K562 (cell line): ENCODE results near the gene WASL. TPM values are rescaled to one million over a fixed set of nuclear protein-coding genes. Genes with fewer than 3 reads are reported as not detected.

Experiments used
- ATAC-seq: fragments of 200-7000 bp; cut with Tn5 transposase; 3 replicates; pipeline ENCODE4 v1.9.1; 2020; ENCODE audit warnings: moderate library complexity
- BruUV-seq: library from RNA; stranded (reverse); fragments of 400-500 nt; replicated peaks from 2 replicates; lab custom pipeline; 2021; lab: Mats Ljungman, UMichigan
- CTCF ChIA-PET: fragments of 300-600 bp; formaldehyde crosslinking; extraction: SDS; loops from one replicate; lab custom pipeline; 2021; ENCODE audit warnings: low intra/inter-chr PET ratio; lab: Yijun Ruan, JAX
- POLR2A ChIA-PET: fragments of 300-600, 350-650 bp; sonication (Branson Sonifier 250); formaldehyde crosslinking; extraction: SDS; loops from one replicate; lab custom pipeline; 2021; ENCODE audit warnings: antibody characterized with exemption, inconsistent platforms; lab: Yijun Ruan, JAX
- DNase-seq, 4 experiments: peaks; one replicate each; pipeline versions ENCODE4 v3.0.0 to v3.0.0-alpha.2; 2011 to 2018; ENCODE audit warnings: low spot score in 3 of 4, mixed read lengths in 3 of 4; ENCODE audit errors: extremely low read depth in 1 of 4
- FAIRE-seq: peaks from 2 replicates; lab custom pipeline; 2011; peaks lifted over from hg19 to GRCh38; lab: Jason Lieb, UNC
- H2AFZ ChIP-seq: 2 replicates; pipeline ENCODE4 v1.6.0; 2011; ENCODE audit warnings: low read depth, low read length, control low read depth, inconsistent platforms
- H3K27ac ChIP-seq: fragments of 200-600 bp; 3 replicates; pipeline ENCODE4 v1.8.0; 2011; ENCODE audit warnings: low read depth, mild to moderate bottlenecking, control low read depth, inconsistent platforms, low read length, moderate library complexity, mixed read lengths; ENCODE audit errors: extremely low read depth
- H3K27me3 ChIP-seq, 2 experiments: fragments of 300-600 bp in 1 of 2; 2 replicates in 1 of 2; 3 replicates in 1 of 2; pipeline versions ENCODE4 v1.6.0 to v1.8.0; 2011; ENCODE audit warnings: inconsistent platforms in 2 of 2, low read length in 2 of 2, mild to moderate bottlenecking in 1 of 2, mixed read lengths in 1 of 2, moderate library complexity in 1 of 2; ENCODE audit not compliant: control insufficient read depth in 2 of 2, insufficient read depth in 2 of 2
- H3K36me3 ChIP-seq: fragments of 300-600 bp; 3 replicates; pipeline ENCODE4 v1.8.0; 2011; ENCODE audit warnings: mild to moderate bottlenecking, low read length, inconsistent platforms; ENCODE audit not compliant: control insufficient read depth, insufficient read depth
- H3K4me1 ChIP-seq, 2 experiments: fragments of 200-600 bp in 1 of 2; replicated peaks in 1 of 2; 2 replicates in 1 of 2; 3 replicates in 1 of 2; pipeline versions ENCODE4 v1.5.1 to v1.8.0; 2011; ENCODE audit warnings: inconsistent platforms in 2 of 2, low read length in 2 of 2, mild to moderate bottlenecking in 1 of 2, mixed read lengths in 1 of 2, moderate library complexity in 1 of 2; ENCODE audit not compliant: control insufficient read depth in 2 of 2, insufficient read depth in 2 of 2
- H3K4me2 ChIP-seq: 2 replicates; pipeline ENCODE4 v1.6.1; 2011; ENCODE audit warnings: low read length, control low read depth, inconsistent platforms, mixed read lengths; ENCODE audit not compliant: insufficient read depth
- H3K4me3 ChIP-seq: fragments of 200-600 bp; sonication (generic), shearing (Covaris generic); 2 replicates; pipeline ENCODE4 v1.5.1; 2016; ENCODE audit warnings: control low read depth, inconsistent platforms
- H3K79me2 ChIP-seq: fragments of 200-600 bp; 3 replicates; pipeline ENCODE4 v1.8.0; 2011; ENCODE audit warnings: low read length, inconsistent platforms; ENCODE audit not compliant: control insufficient read depth, insufficient read depth
- H3K9ac ChIP-seq, 2 experiments: 2 replicates each; pipeline versions ENCODE4 v1.6.0 to v1.6.1; 2011; ENCODE audit warnings: low read depth in 2 of 2, low read length in 2 of 2, control low read depth in 1 of 2, inconsistent platforms in 1 of 2, mild to moderate bottlenecking in 1 of 2, mixed read lengths in 1 of 2; ENCODE audit not compliant: insufficient read depth in 1 of 2
- H3K9me1 ChIP-seq: one replicate; pipeline ENCODE4 v1.6.0; 2011; ENCODE audit warnings: inconsistent platforms, mild to moderate bottlenecking, low read length, moderate library complexity; ENCODE audit not compliant: control insufficient read depth, insufficient read depth
- H3K9me3 ChIP-seq: replicated peaks from 2 replicates; pipeline ENCODE4 v1.5.1; 2011; ENCODE audit warnings: low read depth, low read length, inconsistent platforms; ENCODE audit not compliant: control insufficient read depth, insufficient read depth
- H4K20me1 ChIP-seq: replicated peaks from 2 replicates; pipeline ENCODE4 v1.6.1; 2011; ENCODE audit warnings: low read length, inconsistent platforms, mixed read lengths; ENCODE audit not compliant: control insufficient read depth, insufficient read depth
- BCOR ChIP-seq: fragments of 450-650 bp; IDR thresholded peaks from 2 replicates; pipeline ENCODE4 v1.6.1; 2016
- CEBPB ChIP-seq: fragments of 450-650 bp; IDR thresholded peaks from 2 replicates; pipeline ENCODE4 v1.6.1; 2016; ENCODE audit warnings: missing genetic modification characterization, missing compliant biosample characterization
- DPF2 ChIP-seq: fragments of 450-650 bp; IDR thresholded peaks from 2 replicates; pipeline ENCODE4 v1.6.1; 2016
- EP400 ChIP-seq: fragments of 450-650 bp; IDR thresholded peaks from 2 replicates; pipeline ENCODE4 v1.6.1; 2017; ENCODE audit warnings: antibody characterized with exemption, mild to moderate bottlenecking, moderate library complexity
- HEY1 ChIP-seq: fragments of 250-450 bp; sonication (Bioruptor Pico); IDR thresholded peaks from 2 replicates; pipeline ENCODE4 v1.5.0; 2020; ENCODE audit warnings: mild to moderate bottlenecking, moderate library complexity, borderline replicate concordance
- HMG20A ChIP-seq: fragments of 450-650 bp; formaldehyde crosslinking; conservative IDR thresholded peaks from 2 replicates; pipeline ENCODE4 v1.4.0; 2020; ENCODE audit warnings: mild to moderate bottlenecking, mixed read lengths
- HMGN3 ChIP-seq: IDR thresholded peaks from 2 replicates; pipeline ENCODE4 v1.6.1; 2011; ENCODE audit warnings: borderline replicate concordance, low read depth, mild to moderate bottlenecking, mixed read lengths, low read length; ENCODE audit not compliant: insufficient read length; ENCODE audit errors: extremely low read depth
- MEF2D ChIP-seq: conservative IDR thresholded peaks from 2 replicates; pipeline ENCODE4 v1.6.1; 2016; ENCODE audit warnings: low read depth, missing genetic modification characterization, missing compliant biosample characterization
- NFRKB ChIP-seq: fragments of 450-650 bp; IDR thresholded peaks from 2 replicates; pipeline ENCODE4 v1.6.1; 2016; ENCODE audit warnings: low read depth
- POLR2B ChIP-seq: fragments of 450-650 bp; IDR thresholded peaks from 2 replicates; pipeline ENCODE4 v1.6.1; 2018; ENCODE audit warnings: low read depth; ENCODE audit not compliant: partially characterized antibody
- RAD51 ChIP-seq: fragments of 450-650 bp; IDR thresholded peaks from 2 replicates; pipeline ENCODE4 v1.7.1; 2016; ENCODE audit warnings: low read depth, mild to moderate bottlenecking, borderline replicate concordance
- TAF15 ChIP-seq: fragments of 200-400 bp; formaldehyde crosslinking; IDR thresholded peaks from 2 replicates; pipeline ENCODE4 v1.6.1; 2017; ENCODE audit warnings: mild to moderate bottlenecking, low read depth, low read length, moderate library complexity
- ZC3H11A ChIP-seq: IDR thresholded peaks from 2 replicates; pipeline ENCODE4 v1.6.1; 2012; ENCODE audit warnings: low read depth, low read length, improper control_type of control experiment
- ZC3H4 ChIP-seq: sonication (generic); formaldehyde crosslinking; IDR thresholded peaks from 2 replicates; pipeline ENCODE4 v1.9.0; 2021; ENCODE audit warnings: missing genetic modification reagents, borderline replicate concordance
- ZNF124 ChIP-seq: sonication (generic); formaldehyde crosslinking; IDR thresholded peaks from 2 replicates; pipeline ENCODE4 v1.8.1; 2022; ENCODE audit warnings: missing genetic modification reagents
- ZNF780A ChIP-seq: fragments of 250-450 bp; sonication (Bioruptor Pico); IDR thresholded peaks from 2 replicates; pipeline ENCODE4 v1.5.0; 2021; ENCODE audit warnings: mild to moderate bottlenecking
- WGBS: fragments of 100-300 bp; shearing (Covaris generic); methylation state at CpG from one replicate; pipeline ENCODE4 v1.1.6; 2016; ENCODE audit warnings: low coverage, mixed read lengths; ENCODE audit not compliant: insufficient coverage; ENCODE audit errors: missing lambda C conversion rate; 5-methylcytosine and 5-hydroxymethylcytosine counted together
- in situ Hi-C: fragments of 300-500 bp; cut with MboI; formaldehyde crosslinking; loops from 4 replicates; pipeline ENCODE4 v1.15.0; 2018; ENCODE audit warnings: inconsistent platforms, mixed read lengths
- intact Hi-C: fragments of 100-400 bp; cut with micrococcal nuclease; formaldehyde crosslinking; loops from 2 replicates; pipeline ENCODE4 v1.14.2; 2022
- polyA plus RNA-seq, 8 experiments: library from polyadenylated mRNA; depleted of rRNA in 4 of 8; stranded (reverse) in 5 of 8; unstranded in 3 of 8; fragments of >200 nt; fragmentation: Nextera tagmentation in 2 of 8; fragmentation: Illumina TruSeq in 1 of 8; extraction: Ambion mirVana in 2 of 8; extraction: Trizol in 1 of 8; gene quantifications; 2 replicates each; pipeline versions ENCODE4 v1.2.1 to v1.2.3, GENCODE V29; 2011 to 2014; ENCODE audit warnings: inconsistent platforms in 1 of 8, missing spikeins in 1 of 8
- total RNA-seq, 7 experiments: library from RNA; depleted of rRNA in 6 of 7; stranded (reverse); fragments of >200 nt in 6 of 7; fragmentation: Illumina TruSeq in 2 of 7; extraction: Trizol in 2 of 7; gene quantifications; 2 replicates each; pipeline versions ENCODE4 v1.2.1 to v1.2.3, GENCODE V29; 2011 to 2021; ENCODE audit warnings: low replicate concordance in 1 of 7
- TF ChIP-seq, protein P1 (sequence below), 2 experiments: fragments of 150-350 bp in 1 of 2; IDR thresholded peaks; 2 replicates each; pipeline ENCODE4 v1.6.1; 2012 to 2016; ENCODE audit warnings: low read depth in 2 of 2, low read length in 2 of 2, mild to moderate bottlenecking in 1 of 2, moderate library complexity in 1 of 2
- TF ChIP-seq, protein P2 (sequence below), 2 experiments: fragments of 450-650 bp; IDR thresholded peaks; 2 replicates each; pipeline ENCODE4 v1.6.1; 2016

WASL gene
- total and polyA plus RNA-seq, 9 of the 15 experiments (the other 6 are each of a cell fraction or from before 2014, with no cell fraction given), result 3.2 to 13.9 (median 8.3) TPM

GRCh38 chr7:123729218-123729578, 19.6 kb downstream of the WASL start (continued):
- TF ChIP-seq ZC3H11A, result no peak
- no peak for TF ChIP-seq HMG20A (CRISPR knock-in tag)
- TF ChIP-seq MEF2D, result no peak
- no peak for TF ChIP-seq ZC3H4
- TF ChIP-seq NFRKB, result no peak
- TF ChIP-seq EP400, result no peak
- no peak for TF ChIP-seq BCOR

GRCh38 chr7:123727071-123727837, 21.5 kb downstream of the WASL start:
- Histone ChIP-seq H4K20me1 (0 out of 2 replicates have a peak, but pooled peaks cover 2% of the 10 kb centered on the region), H3K4me3 (0 out of 2 replicates have a peak overlapping the region, but pooled peaks have one; percentile 1), H3K27me3 (no peaks in the 10 kb centered on the region), H3K27ac (peak overlapping the region; percentile 57), H3K4me1 (peaks cover 9 to 13% of the 10 kb centered on the region in 2 experiments; a peak in 4 of 5 replicates), H3K79me2 (peaks cover 100% of the 10 kb centered on the region), H3K4me2 (peak overlapping the region; percentile 50), H3K9ac (peak overlapping the region in 1 of 2 experiments; percentile 47; a peak in 2 of 4 replicates), H3K36me3 (no peaks in the 10 kb centered on the region), H3K9me3 (peaks cover under 1% of the 10 kb centered on the region; the same call in 1 of the 2 replicates), H3K9me1 (no peaks in the 10 kb centered on the region), H2AFZ (no peak overlapping the region)
- BruUV-seq, result no TSS peak
- CTCF ChIA-PET, result no interaction called here
- intact Hi-C loops (loop anchor here (1.0 to 5.0 kb wide), 2 partner anchors 22 to 1840 kb away; partner anchors contain the start of gene WASL), in situ Hi-C loops (no loop called here)
- WGBS, result 9% methylated on average over 4 of the region's 4 CpGs
- FAIRE-seq (no peak), DNase-seq (no peak), ATAC-seq (peak; percentile 57)
- POLR2A ChIA-PET, result interaction anchor here (1.0 to 3.0 kb wide), 5 partner anchors 10 to 22 kb away, joined by 3 to 13 read pairs (median 4); partner anchors contain the start of gene WASL
- TF ChIP-seq ZNF124 (CRISPR knock-in tag), result no peak
- TF ChIP-seq TAF15, result no peak
- no peak for TF ChIP-seq ZNF780A
- TF ChIP-seq, protein P1, sequence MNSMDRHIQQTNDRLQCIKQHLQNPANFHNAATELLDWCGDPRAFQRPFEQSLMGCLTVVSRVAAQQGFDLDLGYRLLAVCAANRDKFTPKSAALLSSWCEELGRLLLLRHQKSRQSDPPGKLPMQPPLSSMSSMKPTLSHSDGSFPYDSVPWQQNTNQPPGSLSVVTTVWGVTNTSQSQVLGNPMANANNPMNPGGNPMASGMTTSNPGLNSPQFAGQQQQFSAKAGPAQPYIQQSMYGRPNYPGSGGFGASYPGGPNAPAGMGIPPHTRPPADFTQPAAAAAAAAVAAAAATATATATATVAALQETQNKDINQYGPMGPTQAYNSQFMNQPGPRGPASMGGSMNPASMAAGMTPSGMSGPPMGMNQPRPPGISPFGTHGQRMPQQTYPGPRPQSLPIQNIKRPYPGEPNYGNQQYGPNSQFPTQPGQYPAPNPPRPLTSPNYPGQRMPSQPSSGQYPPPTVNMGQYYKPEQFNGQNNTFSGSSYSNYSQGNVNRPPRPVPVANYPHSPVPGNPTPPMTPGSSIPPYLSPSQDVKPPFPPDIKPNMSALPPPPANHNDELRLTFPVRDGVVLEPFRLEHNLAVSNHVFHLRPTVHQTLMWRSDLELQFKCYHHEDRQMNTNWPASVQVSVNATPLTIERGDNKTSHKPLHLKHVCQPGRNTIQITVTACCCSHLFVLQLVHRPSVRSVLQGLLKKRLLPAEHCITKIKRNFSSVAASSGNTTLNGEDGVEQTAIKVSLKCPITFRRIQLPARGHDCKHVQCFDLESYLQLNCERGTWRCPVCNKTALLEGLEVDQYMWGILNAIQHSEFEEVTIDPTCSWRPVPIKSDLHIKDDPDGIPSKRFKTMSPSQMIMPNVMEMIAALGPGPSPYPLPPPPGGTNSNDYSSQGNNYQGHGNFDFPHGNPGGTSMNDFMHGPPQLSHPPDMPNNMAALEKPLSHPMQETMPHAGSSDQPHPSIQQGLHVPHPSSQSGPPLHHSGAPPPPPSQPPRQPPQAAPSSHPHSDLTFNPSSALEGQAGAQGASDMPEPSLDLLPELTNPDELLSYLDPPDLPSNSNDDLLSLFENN (IDR thresholded peaks at IDR 0.05; ENCODE audit: low read depth in 2 of 2, low read length in 2 of 2), result no peak
- TF ChIP-seq HMGN3, result no peak
- no peak for TF ChIP-seq HEY1 (CRISPR knock-in tag)
- TF ChIP-seq DPF2, result peak; percentile 51; the same call in 1 of the 2 replicates
- TF ChIP-seq, protein P2, sequence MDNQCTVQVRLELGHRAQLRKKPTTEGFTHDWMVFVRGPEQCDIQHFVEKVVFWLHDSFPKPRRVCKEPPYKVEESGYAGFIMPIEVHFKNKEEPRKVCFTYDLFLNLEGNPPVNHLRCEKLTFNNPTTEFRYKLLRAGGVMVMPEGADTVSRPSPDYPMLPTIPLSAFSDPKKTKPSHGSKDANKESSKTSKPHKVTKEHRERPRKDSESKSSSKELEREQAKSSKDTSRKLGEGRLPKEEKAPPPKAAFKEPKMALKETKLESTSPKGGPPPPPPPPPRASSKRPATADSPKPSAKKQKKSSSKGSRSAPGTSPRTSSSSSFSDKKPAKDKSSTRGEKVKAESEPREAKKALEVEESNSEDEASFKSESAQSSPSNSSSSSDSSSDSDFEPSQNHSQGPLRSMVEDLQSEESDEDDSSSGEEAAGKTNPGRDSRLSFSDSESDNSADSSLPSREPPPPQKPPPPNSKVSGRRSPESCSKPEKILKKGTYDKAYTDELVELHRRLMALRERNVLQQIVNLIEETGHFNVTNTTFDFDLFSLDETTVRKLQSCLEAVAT (IDR thresholded peaks at IDR 0.05), result peak in 1 of 2 experiments; percentile 60; a peak in 2 of 4 replicates
- TF ChIP-seq RAD51, result no peak
- peak; percentile 44 for TF ChIP-seq POLR2B
- TF ChIP-seq CEBPB (tag), result peak; percentile 97
